CD4-positive, alpha-beta T cell (primary cell): ENCODE results near the gene SH3D19. TPM values are rescaled to one million over a fixed set of nuclear protein-coding genes. Genes with fewer than 3 reads are reported as not detected.

Experiments
- ATAC-seq: fragments of 200-7000 bp; cut with Tn5 transposase; one replicate; pipeline ENCODE4 v1.10.0; 2022; ENCODE audit warnings: mild to moderate bottlenecking; ENCODE audit not compliant: poor library complexity
- CTCF ChIA-PET: fragments of 350-600 bp; sonication (Branson Sonifier 250); formaldehyde crosslinking; loops from one replicate; lab custom pipeline; 2021; ENCODE audit warnings: antibody characterized with exemption, inconsistent platforms; lab: Charles Lee
- POLR2A ChIA-PET: fragments of 350-600 bp; sonication (Branson Sonifier 250); formaldehyde crosslinking; loops from one replicate; lab custom pipeline; 2021; ENCODE audit warnings: antibody characterized with exemption, inconsistent platforms; lab: Charles Lee
- DNase-seq, 14 experiments: peaks; one replicate each; pipeline ENCODE4 v3.0.0-alpha.2; 2013 to 2020; ENCODE audit warnings: mixed read lengths in 2 of 14
- H3K27ac ChIP-seq, 2 donors: one replicate each; pipeline versions ENCODE4 v1.5.1 to v1.7.0; 2013; ENCODE audit warnings: low read length in 2 of 2, low read depth in 1 of 2, mild to moderate bottlenecking in 1 of 2
- H3K27me3 ChIP-seq, 2 experiments: 1 replicate in 1 of 2; 2 replicates in 1 of 2; pipeline versions ENCODE4 v1.6.1 to v1.7.0; 2013; ENCODE audit warnings: low read length in 2 of 2, control low read depth in 1 of 2, mild to moderate bottlenecking in 1 of 2, moderate library complexity in 1 of 2; ENCODE audit not compliant: insufficient read depth in 2 of 2, control insufficient read depth in 1 of 2
- H3K36me3 ChIP-seq: one replicate; pipeline ENCODE4 v1.6.1; 2013; ENCODE audit warnings: low read length, control low read depth; ENCODE audit not compliant: insufficient read depth
- H3K4me1 ChIP-seq: one replicate; pipeline ENCODE4 v1.6.1; 2013; ENCODE audit warnings: low read length, control low read depth; ENCODE audit not compliant: insufficient read depth
- H3K4me3 ChIP-seq: one replicate; pipeline ENCODE4 v1.5.1; 2013; ENCODE audit warnings: mild to moderate bottlenecking, low read length, moderate library complexity
- H3K9me3 ChIP-seq, 2 experiments: 1 replicate in 1 of 2; 2 replicates in 1 of 2; pipeline versions ENCODE4 v1.6.1 to v1.7.0; 2013; ENCODE audit warnings: low read length in 2 of 2, mild to moderate bottlenecking in 2 of 2, control low read depth in 1 of 2, moderate library complexity in 1 of 2; ENCODE audit not compliant: control insufficient read depth in 1 of 2, insufficient read depth in 1 of 2
- H3K27ac Mint-ChIP-seq: one replicate; pipeline ENCODE4 v1.8.0; 2020; ENCODE audit warnings: mixed read lengths
- H3K27me3 Mint-ChIP-seq: one replicate; pipeline ENCODE4 v1.8.0; 2021; ENCODE audit warnings: mixed read lengths
- H3K36me3 Mint-ChIP-seq: one replicate; pipeline ENCODE4 v1.8.0; 2021; ENCODE audit warnings: low read depth, mixed read lengths
- H3K4me1 Mint-ChIP-seq: one replicate; pipeline ENCODE4 v1.8.0; 2021; ENCODE audit warnings: low read depth, mixed read lengths
- H3K4me3 Mint-ChIP-seq: one replicate; pipeline ENCODE4 v1.8.0; 2020; ENCODE audit warnings: mild to moderate bottlenecking, mixed read lengths
- H3K9me3 Mint-ChIP-seq: one replicate; pipeline ENCODE4 v1.8.0; 2020; ENCODE audit warnings: mixed read lengths
- CTCF ChIP-seq: fragments of 200-600 bp; IDR thresholded peaks from one replicate; pipeline ENCODE4 v1.8.0; 2022; ENCODE audit warnings: antibody characterized with exemption, mild to moderate bottlenecking
- intact Hi-C, 2 experiments: fragments of 100-400 bp; cut with DNase I in 1 of 2; cut with micrococcal nuclease in 1 of 2; formaldehyde crosslinking; loops; one replicate each; pipeline versions ENCODE4 v1.15.1 to v1.9.0; 2023 to 2025; cut with DNase I, micrococcal nuclease
- total RNA-seq, 174 experiments: library from RNA in 2 of 174; stranded (reverse) in 2 of 174; gene quantifications; one replicate each; pipeline ENCODE4 v1.2.3 and lab custom pipeline; 2021 to 2026

Gene SH3D19
- total RNA-seq, 2 experiments from 2014 or later, result 0.27 TPM; not detected in 1

GRCh38 chr4:151227172-151227571 lies 98.2 kb downstream of the SH3D19 start:
- no peak for ATAC-seq
- no peak overlapping the region for H3K4me3 Mint-ChIP-seq

DNA sequence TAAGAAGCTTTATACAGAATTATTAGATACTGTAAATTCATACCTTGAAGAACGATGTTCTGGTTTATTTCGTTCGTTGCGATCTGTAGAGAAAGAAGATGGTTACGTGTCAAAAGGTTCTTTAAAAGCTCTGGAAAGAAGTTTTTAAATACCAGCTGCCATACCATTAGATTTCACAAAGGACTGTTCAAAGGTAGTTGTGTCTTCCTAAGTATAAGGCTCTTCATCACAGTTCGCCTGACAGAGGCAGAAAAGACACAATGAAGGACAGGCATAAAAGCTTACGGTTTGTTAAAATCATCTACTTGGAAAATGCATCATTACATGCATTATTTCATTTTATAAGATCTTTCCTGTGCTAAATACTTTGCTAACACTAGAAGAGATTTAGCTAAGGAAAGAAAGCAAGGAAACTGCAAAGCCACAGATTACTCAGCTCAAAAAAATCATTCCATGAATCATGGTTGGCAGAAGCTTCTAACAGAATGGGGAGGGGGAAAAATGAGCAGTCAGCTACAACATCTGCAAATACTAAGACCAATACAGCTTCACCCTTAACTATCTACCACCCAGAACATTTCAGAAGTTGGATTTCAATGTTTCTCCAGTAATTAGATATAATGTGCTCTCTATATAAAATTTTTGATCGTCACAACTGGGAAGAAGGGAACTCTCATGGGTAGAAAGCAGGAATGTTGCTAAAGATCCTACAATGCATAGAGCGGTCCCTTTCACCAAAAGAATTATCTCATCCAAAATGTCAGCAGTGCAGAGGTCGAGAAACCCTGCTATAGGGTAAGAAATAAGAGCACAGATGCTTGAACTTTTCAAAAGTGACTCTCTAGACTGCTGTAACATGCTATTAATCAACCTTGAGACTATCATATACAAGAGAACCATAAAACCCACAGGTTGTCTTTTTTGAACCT lies 99.1 kb downstream of the SH3D19 start:
- TF ChIP-seq CTCF, result no peak
- ATAC-seq, result no peak
- H3K9me3 ChIP-seq, result no peaks in the 10 kb centered on the region
- H3K27ac ChIP-seq, result no peak overlapping the region
- Mint-ChIP-seq H3K36me3 (no peaks in the 10 kb centered on the region), H3K4me1 (no peaks in the 10 kb centered on the region), H3K4me3 (no peak overlapping the region), H3K9me3 (no peaks in the 10 kb centered on the region), H3K27me3 (peaks cover 57% of the 10 kb centered on the region), H3K27ac (no peak overlapping the region)
- H3K36me3 ChIP-seq, result no peaks in the 10 kb centered on the region
- DNase-seq, result no peak
- intact Hi-C loops, result no loop called here
- peaks cover 0 to 5% of the 10 kb centered on the region in 2 experiments for H3K27me3 ChIP-seq
- POLR2A ChIA-PET, result no interaction called here
- no peak overlapping the region for H3K4me3 ChIP-seq
- no peaks in the 10 kb centered on the region for H3K4me1 ChIP-seq
- CTCF ChIA-PET, result interaction anchor here (0.7 kb wide), 1 partner anchor 11 kb away, joined by 3 read pairs; no protein-coding TSS in a partner anchor

More at GRCh38 chr4:151227172-151227571, 98.2 kb downstream of the SH3D19 start:
- Histone ChIP-seq H3K27me3 (peaks cover 0 to 5% of the 10 kb centered on the region in 2 experiments), H3K4me3 (no peak overlapping the region), H3K4me1 (no peaks in the 10 kb centered on the region), H3K36me3 (no peaks in the 10 kb centered on the region), H3K27ac (no peak overlapping the region), H3K9me3 (no peaks in the 10 kb centered on the region)
- ChIA-PET POLR2A (no interaction called here), CTCF (no interaction called here)
- intact Hi-C loops, result no loop called here
- TF ChIP-seq CTCF, result no peak
- H3K9me3 Mint-ChIP-seq, result no peaks in the 10 kb centered on the region
- no peaks in the 10 kb centered on the region for H3K36me3 Mint-ChIP-seq
- no peak for DNase-seq
- H3K27ac Mint-ChIP-seq, result no peak overlapping the region
- no peaks in the 10 kb centered on the region for H3K4me1 Mint-ChIP-seq
- H3K27me3 Mint-ChIP-seq, result peaks cover 47% of the 10 kb centered on the region

DNA sequence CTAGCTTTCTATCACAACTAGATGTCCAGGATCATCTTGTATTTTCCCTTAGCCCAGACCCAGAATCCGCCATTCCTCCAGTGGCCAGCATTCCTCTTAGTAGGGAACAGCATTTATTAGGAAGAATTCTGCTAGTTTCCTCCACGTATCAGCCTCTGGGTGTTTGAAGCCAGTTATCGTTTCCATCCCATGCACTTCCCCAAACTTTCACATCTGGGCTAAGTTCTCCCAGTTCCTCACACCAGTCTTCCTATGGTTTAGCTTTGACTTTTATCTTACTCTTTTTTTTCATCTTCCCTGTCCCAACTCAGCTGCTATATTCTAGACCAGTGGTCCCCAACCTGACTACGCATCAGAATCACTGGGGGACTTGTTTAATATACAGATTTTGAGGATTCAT lies 101.9 kb downstream of the SH3D19 start:
- Histone ChIP-seq H3K4me1 (no peaks in the 10 kb centered on the region), H3K27me3 (peaks cover 0 to 12% of the 10 kb centered on the region in 2 experiments), H3K9me3 (no peaks in the 10 kb centered on the region), H3K4me3 (no peak overlapping the region), H3K36me3 (no peaks in the 10 kb centered on the region), H3K27ac (no peak overlapping the region)
- ChIA-PET POLR2A (no interaction called here), CTCF (no interaction called here)
- no peak for ATAC-seq
- Mint-ChIP-seq H3K4me1 (no peaks in the 10 kb centered on the region), H3K27ac (no peak overlapping the region), H3K36me3 (no peaks in the 10 kb centered on the region), H3K27me3 (peaks cover 59% of the 10 kb centered on the region), H3K4me3 (no peak overlapping the region), H3K9me3 (no peaks in the 10 kb centered on the region)
- no peak for TF ChIP-seq CTCF
- DNase-seq, result no peak
- intact Hi-C loops, result no loop called here
